Fibroblast of pulmonary artery (primary cell): ENCODE measurements around the gene YIPF6.
"Not testable (repeated sequence)": the region's sequence is repeated elsewhere in the genome, so short reads cannot be mapped to it uniquely, and the experiment has no call there.

ENCODE experiments used
- DNase-seq: peaks from one replicate; pipeline ENCODE4 v3.0.0-alpha.2; 2010; ENCODE audit warnings: low read depth
- H3K4me3 ChIP-seq: replicated peaks from 2 replicates; pipeline ENCODE4 v1.5.1; 2011; ENCODE audit warnings: low read depth, mild to moderate bottlenecking, control low read depth, low read length, moderate library complexity
- CTCF ChIP-seq: IDR thresholded peaks from 2 replicates; pipeline ENCODE4 v1.5.1; 2011; ENCODE audit warnings: mild to moderate bottlenecking, control low read depth, low read length, inconsistent platforms; ENCODE audit errors: missing control alignments

Gene YIPF6

GRCh38 chrX:68462197-68462596 lies 36.7 kb upstream of the YIPF6 start:
- H3K4me3 ChIP-seq, result no peak overlapping the region
- TF ChIP-seq CTCF, result no peak
- DNase-seq, result peak; percentile 42

- no peak overlapping the region for H3K4me3 ChIP-seq
- TF ChIP-seq CTCF, result peak; percentile 48
- DNase-seq, result peak; percentile 63
These were observed 36.2 kb upstream of the YIPF6 start for GRCh38 chrX:68462653-68463052.

- H3K4me3 ChIP-seq, result no peak overlapping the region
- no peak for TF ChIP-seq CTCF
- no peak for DNase-seq
These were observed 35.0 kb upstream of the YIPF6 start for GRCh38 chrX:68463880-68464279.

- no peak for TF ChIP-seq CTCF
- H3K4me3 ChIP-seq, result no peak overlapping the region
- DNase-seq, result no peak
These were observed 34.1 kb upstream of the YIPF6 start for GRCh38 chrX:68464796-68465195.

- no peak for DNase-seq
- no peak for TF ChIP-seq CTCF
- H3K4me3 ChIP-seq, result no peak overlapping the region
These were observed 17.9 kb upstream of the YIPF6 start for GRCh38 chrX:68480969-68481368.

GRCh38 chrX:68486198-68486597 lies 12.7 kb upstream of the YIPF6 start:
- not testable (repeated sequence) for DNase-seq, H3K4me3 ChIP-seq

GRCh38 chrX:68487254-68487653 lies 11.6 kb upstream of the YIPF6 start:
- DNase-seq, result no peak
- no peak overlapping the region for H3K4me3 ChIP-seq
- no peak for TF ChIP-seq CTCF

- H3K4me3 ChIP-seq, result no peak overlapping the region
- TF ChIP-seq CTCF, result no peak
These were observed 10.9 kb upstream of the YIPF6 start for GRCh38 chrX:68487924-68488323.

More at GRCh38 chrX:68487924-68488323, 10.9 kb upstream of the YIPF6 start:
- DNase-seq, result no peak
